ENCODE data around the gene C4BPA.

DNA sequence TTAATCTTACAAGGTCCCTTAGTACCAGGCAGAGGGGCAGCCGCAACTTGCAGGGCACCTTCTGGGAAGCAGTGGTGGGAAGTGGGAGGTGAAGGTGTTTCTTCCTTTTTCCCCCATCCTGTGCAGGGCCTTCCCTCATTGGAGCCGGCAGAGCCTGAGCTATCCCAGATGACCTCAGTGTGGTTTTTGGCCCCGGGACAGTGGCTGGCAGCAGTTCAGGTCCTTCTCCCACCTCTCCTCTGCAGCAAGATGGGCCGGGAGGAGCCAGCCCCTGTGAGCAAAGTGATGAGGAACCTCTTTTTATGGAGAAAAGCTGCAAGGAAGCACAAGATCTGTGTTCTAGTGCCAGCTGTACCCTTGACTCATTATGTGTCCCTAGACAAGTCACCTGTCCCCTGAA lies 44.2 kb upstream of the C4BPA start:
- TF ChIP-seq, protein P1, sequence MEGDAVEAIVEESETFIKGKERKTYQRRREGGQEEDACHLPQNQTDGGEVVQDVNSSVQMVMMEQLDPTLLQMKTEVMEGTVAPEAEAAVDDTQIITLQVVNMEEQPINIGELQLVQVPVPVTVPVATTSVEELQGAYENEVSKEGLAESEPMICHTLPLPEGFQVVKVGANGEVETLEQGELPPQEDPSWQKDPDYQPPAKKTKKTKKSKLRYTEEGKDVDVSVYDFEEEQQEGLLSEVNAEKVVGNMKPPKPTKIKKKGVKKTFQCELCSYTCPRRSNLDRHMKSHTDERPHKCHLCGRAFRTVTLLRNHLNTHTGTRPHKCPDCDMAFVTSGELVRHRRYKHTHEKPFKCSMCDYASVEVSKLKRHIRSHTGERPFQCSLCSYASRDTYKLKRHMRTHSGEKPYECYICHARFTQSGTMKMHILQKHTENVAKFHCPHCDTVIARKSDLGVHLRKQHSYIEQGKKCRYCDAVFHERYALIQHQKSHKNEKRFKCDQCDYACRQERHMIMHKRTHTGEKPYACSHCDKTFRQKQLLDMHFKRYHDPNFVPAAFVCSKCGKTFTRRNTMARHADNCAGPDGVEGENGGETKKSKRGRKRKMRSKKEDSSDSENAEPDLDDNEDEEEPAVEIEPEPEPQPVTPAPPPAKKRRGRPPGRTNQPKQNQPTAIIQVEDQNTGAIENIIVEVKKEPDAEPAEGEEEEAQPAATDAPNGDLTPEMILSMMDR (conservative IDR thresholded peaks at IDR 0.05 in 1 of 2, IDR thresholded peaks at IDR 0.05 in 1 of 2; ENCODE audit: extremely low read depth in 1 of 2, insufficient read depth in 1 of 2, low read depth in 1 of 2, low read length in 2 of 2), result no peak
- no peak for TF ChIP-seq EZH2 (IDR thresholded peaks at IDR 0.05; ENCODE audit: borderline replicate concordance, low read length)
